HepG2 (cell line): ENCODE data around the gene GABRR2. TPM values are rescaled to one million over a fixed set of nuclear protein-coding genes. Genes with fewer than 3 reads are reported as not detected.
"Not testable (repeated sequence)": the region's sequence is repeated elsewhere in the genome, so short reads cannot be mapped to it uniquely, and the experiment has no call there.

Source experiments
- ATAC-seq: fragments of 200-7000 bp; cut with Tn5 transposase; 3 replicates; pipeline ENCODE4 v1.9.1; 2020; ENCODE audit warnings: mild to moderate bottlenecking, moderate library complexity
- BruUV-seq: library from RNA; stranded (reverse); fragments of 400-500 nt; replicated peaks from 2 replicates; lab custom pipeline; 2021; lab: Mats Ljungman, UMichigan
- CTCF ChIA-PET: fragments of 300-600 bp; formaldehyde crosslinking; extraction: SDS; loops from one replicate; lab custom pipeline; 2021; ENCODE audit warnings: low total read pairs, inconsistent platforms, low intra/inter-chr PET ratio; lab: Yijun Ruan, JAX
- POLR2A ChIA-PET: fragments of 350-600 bp; sonication (Branson Sonifier 250); formaldehyde crosslinking; loops from one replicate; lab custom pipeline; 2020; ENCODE audit warnings: antibody characterized with exemption, inconsistent platforms; lab: Yijun Ruan, JAX
- DNase-seq: peaks from one replicate; pipeline ENCODE4 v3.0.0-alpha.2; 2015; ENCODE audit warnings: low spot score
- FAIRE-seq: peaks from 3 replicates; lab custom pipeline; 2011; peaks lifted over from hg19 to GRCh38; lab: Jason Lieb, UNC
- H2AFZ ChIP-seq: one replicate; pipeline ENCODE4 v1.6.1; 2011; ENCODE audit warnings: low read length, inconsistent platforms
- H3K27ac ChIP-seq: fragments of 300-600 bp; 3 replicates; pipeline ENCODE4 v1.8.0; 2011; ENCODE audit warnings: mixed run types, mild to moderate bottlenecking, mixed read lengths, low read length, inconsistent platforms; ENCODE audit not compliant: insufficient read depth; ENCODE audit errors: extremely low read length
- H3K27me3 ChIP-seq, 2 experiments: fragments of 200-600 bp in 1 of 2; 2 replicates in 1 of 2; 3 replicates in 1 of 2; pipeline versions ENCODE4 v1.6.0 to v1.8.0; 2011; ENCODE audit warnings: low read length in 2 of 2, mild to moderate bottlenecking in 2 of 2, moderate library complexity in 2 of 2, inconsistent platforms in 1 of 2; ENCODE audit not compliant: insufficient read depth in 2 of 2, control insufficient read depth in 1 of 2
- H3K36me3 ChIP-seq, 2 experiments: fragments of 200-600 bp in 1 of 2; replicated peaks in 1 of 2; 2 replicates in 1 of 2; 3 replicates in 1 of 2; pipeline versions ENCODE4 v1.5.1 to v1.8.0; 2011; ENCODE audit warnings: low read length in 2 of 2, inconsistent platforms in 1 of 2; ENCODE audit not compliant: insufficient read depth in 2 of 2, control insufficient read depth in 1 of 2
- H3K4me1 ChIP-seq: 2 replicates; pipeline ENCODE4 v1.5.1; 2012; ENCODE audit warnings: low read length, inconsistent platforms; ENCODE audit not compliant: insufficient read depth
- H3K4me2 ChIP-seq: 2 replicates; pipeline ENCODE4 v1.6.0; 2011; ENCODE audit warnings: low read depth, low read length, inconsistent platforms
- H3K4me3 ChIP-seq, 3 experiments: fragments of 200-600 bp in 1 of 3; sonication (generic), shearing (Covaris generic) in 1 of 3; replicated peaks in 1 of 3; 2 replicates each; pipeline ENCODE4 v1.5.1; 2011 to 2016; ENCODE audit warnings: low read length in 3 of 3, inconsistent platforms in 2 of 3, low read depth in 2 of 3, mild to moderate bottlenecking in 2 of 3, control low read depth in 1 of 3, mixed read lengths in 1 of 3; ENCODE audit not compliant: insufficient read depth in 1 of 3
- H3K79me2 ChIP-seq: one replicate; pipeline ENCODE4 v1.6.1; 2011; ENCODE audit warnings: low read length, inconsistent platforms; ENCODE audit not compliant: insufficient read depth
- H3K9ac ChIP-seq: 2 replicates; pipeline ENCODE4 v1.6.0; 2011; ENCODE audit warnings: mild to moderate bottlenecking, low read depth, low read length, inconsistent platforms; ENCODE audit not compliant: insufficient read depth
- H3K9me3 ChIP-seq: 2 replicates; pipeline ENCODE4 v1.5.1; 2012; ENCODE audit warnings: mild to moderate bottlenecking, low read length
- H4K20me1 ChIP-seq: 2 replicates; pipeline ENCODE4 v1.6.0; 2011; ENCODE audit warnings: inconsistent platforms, mild to moderate bottlenecking, low read length, moderate library complexity; ENCODE audit not compliant: insufficient read depth
- HDAC1 ChIP-seq: sonication (generic); formaldehyde crosslinking; IDR thresholded peaks from 2 replicates; pipeline ENCODE4 v1.5.1; 2020; ENCODE audit warnings: mild to moderate bottlenecking, missing genetic modification reagents
- TOPORS ChIP-seq: sonication (generic); formaldehyde crosslinking; IDR thresholded peaks from 2 replicates; pipeline ENCODE4 v1.8.0; 2023; ENCODE audit warnings: mild to moderate bottlenecking, missing genetic modification reagents
- ZNF607 ChIP-seq: sonication (generic); formaldehyde crosslinking; IDR thresholded peaks from 2 replicates; pipeline ENCODE4 v1.5.1; 2020; ENCODE audit warnings: missing genetic modification reagents, mild to moderate bottlenecking, borderline replicate concordance
- WGBS: methylation state at CpG from one replicate; pipeline ENCODE4 v1.1.6; 2017; ENCODE audit warnings: low lambda C conversion rate; 5-methylcytosine and 5-hydroxymethylcytosine counted together
- in situ Hi-C: cut with HindIII; loops from 2 replicates; pipeline ENCODE4 v1.10.0; 2017; ENCODE audit warnings: low pct_unique_long_range_greater_than_20kb; ENCODE audit not compliant: extremely low pct_ligation_motif_present
- intact Hi-C: fragments of 100-400 bp; cut with micrococcal nuclease; formaldehyde crosslinking; loops from one replicate; pipeline ENCODE4 v1.10.0; 2022; ENCODE audit not compliant: unreplicated experiment
- polyA plus RNA-seq, 8 experiments: library from polyadenylated mRNA; depleted of rRNA in 3 of 8; stranded (reverse) in 7 of 8; unstranded in 1 of 8; fragments of >200 nt; fragmentation: Illumina TruSeq in 4 of 8; extraction: Trizol in 4 of 8; gene quantifications; 2 replicates each; pipeline versions ENCODE4 v1.2.1 to v1.2.3, GENCODE V29; 2011 to 2016; ENCODE audit warnings: low read depth in 4 of 8, missing spikeins in 1 of 8, mixed read lengths in 1 of 8; ENCODE audit not compliant: insufficient read depth in 1 of 8
- total RNA-seq, 5 experiments: library from RNA; depleted of rRNA; stranded (reverse); fragments of >200 nt; fragmentation: Illumina TruSeq; extraction: Trizol; gene quantifications; 2 replicates each; pipeline ENCODE4 v1.2.3, GENCODE V29; 2016; ENCODE audit warnings: low read depth in 1 of 5

The GABRR2 gene
- total and polyA plus RNA-seq, 2 of the 13 experiments (the other 11 are each of a cell fraction or from before 2014, with no cell fraction given) = 0.13 TPM; not detected in 1

DNA sequence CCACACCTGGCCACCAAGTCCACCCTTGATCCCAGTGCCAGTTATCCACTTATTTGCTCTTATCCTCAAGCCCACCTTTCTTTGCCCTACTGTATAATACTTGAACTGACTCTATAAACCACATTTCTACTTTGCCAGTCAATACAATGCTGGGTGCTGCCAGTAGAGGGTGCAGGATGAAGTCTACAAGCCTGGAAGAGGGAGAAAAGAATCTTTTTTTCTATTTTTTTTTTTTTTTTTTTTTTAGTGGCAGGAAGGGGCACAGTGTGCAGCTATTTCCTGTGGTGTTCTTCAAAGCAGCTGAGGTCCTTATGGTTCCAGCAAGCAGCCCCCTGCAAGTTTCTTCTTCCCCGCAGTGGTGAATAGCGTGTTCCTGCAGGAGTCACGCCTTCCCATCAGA lies 75.8 kb downstream of the GABRR2 start (continued):
- no peak for TF ChIP-seq ZNF607

- H3K4me3 ChIP-seq = no peak overlapping the region
- intact Hi-C loops = no loop called here
- TF ChIP-seq HDAC1 (CRISPR knock-in tag) (no peak), TOPORS (no peak)
- H3K4me1 ChIP-seq = no peaks in the 10 kb centered on the region
- H3K27ac ChIP-seq = no peak overlapping the region
- no peaks in the 10 kb centered on the region for H3K36me3 ChIP-seq
- H3K9ac ChIP-seq = no peak overlapping the region
- ChIA-PET POLR2A (no interaction called here), CTCF (no interaction called here)
- no TSS peak for BruUV-seq
- no peaks in the 10 kb centered on the region for H3K79me2 ChIP-seq
- H3K4me2 ChIP-seq = no peak overlapping the region
- no peaks in the 10 kb centered on the region for H3K9me3 ChIP-seq
- DNase-seq (no peak), FAIRE-seq (no peak), ATAC-seq (no peak)
- in situ Hi-C loops = no loop called here
- no peaks in the 10 kb centered on the region for H4K20me1 ChIP-seq
- H2AFZ ChIP-seq = no peak overlapping the region
- no peaks in the 10 kb centered on the region for H3K27me3 ChIP-seq
Observed at GRCh38 chr6:89237158-89237557, 77.9 kb downstream of the GABRR2 start.

- H3K79me2 ChIP-seq, CTCF ChIA-PET, H3K27me3 ChIP-seq, H3K9ac ChIP-seq, H3K4me2 ChIP-seq, H3K9me3 ChIP-seq, intact Hi-C loops, in situ Hi-C loops, ATAC-seq, H4K20me1 ChIP-seq, DNase-seq, H2AFZ ChIP-seq, POLR2A ChIA-PET, BruUV-seq, FAIRE-seq, H3K27ac ChIP-seq, H3K36me3 ChIP-seq, H3K4me1 ChIP-seq, H3K4me3 ChIP-seq: not testable (repeated sequence)
- 77% methylated on average over 15 of the region's 15 CpGs for WGBS
Observed at GRCh38 chr6:89233605-89234004, 81.5 kb downstream of the GABRR2 start.
